GM12891 (cell line): ENCODE data around the gene ZNF580.

Experiments used
- PAX5 ChIP-seq: IDR thresholded peaks from 2 replicates; pipeline ENCODE4 v1.6.1; 2011; ENCODE audit warnings: low read length, moderate library complexity, mild to moderate bottlenecking; ENCODE audit not compliant: insufficient read depth, severe bottlenecking
- POLR2A ChIP-seq: IDR thresholded peaks from 2 replicates; pipeline ENCODE4 v1.6.1; 2011; ENCODE audit warnings: low read depth, low read length, control low read depth
- POLR2AphosphoS5 ChIP-seq: IDR thresholded peaks from 2 replicates; pipeline ENCODE4 v1.6.1; 2011; ENCODE audit warnings: low read depth, low read length, control low read depth
- POU2F2 ChIP-seq: IDR thresholded peaks from 2 replicates; pipeline ENCODE4 v1.6.1; 2011; ENCODE audit warnings: low read depth, mild to moderate bottlenecking, control low read depth, low read length, moderate library complexity
- TAF1 ChIP-seq: IDR thresholded peaks from 2 replicates; pipeline ENCODE4 v1.6.1; 2011; ENCODE audit warnings: low read depth, low read length, control low read depth

DNA sequence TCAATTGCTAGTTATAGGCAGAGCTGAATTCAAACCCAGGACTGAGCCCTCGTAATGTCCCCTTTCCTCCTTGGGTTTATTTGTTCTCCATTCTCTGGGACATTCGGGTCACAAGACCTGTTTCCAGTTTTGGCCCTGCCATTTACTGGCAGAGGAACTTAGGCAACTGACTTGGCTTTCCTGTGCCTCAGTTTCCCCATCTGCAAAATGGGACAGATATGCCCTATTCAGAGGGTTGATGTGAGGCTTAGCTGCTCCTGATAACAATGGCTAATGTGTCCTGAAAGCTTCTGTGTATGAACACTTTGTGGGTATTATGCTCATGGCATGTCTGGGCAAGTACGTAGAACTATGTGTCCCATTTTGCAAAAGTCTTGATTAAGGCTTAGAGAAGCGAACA lies 39.7 kb upstream of the ZNF580 start:
- TF ChIP-seq POLR2AphosphoS5, result no peak
- TF ChIP-seq POLR2A, result no peak
- TF ChIP-seq TAF1, result no peak
- TF ChIP-seq PAX5, result no peak
- TF ChIP-seq POU2F2, result no peak
